HG03175 (cell line): ENCODE measurements around the gene TMCO1.
"Not testable (repeated sequence)": the region's sequence is repeated elsewhere in the genome, so short reads cannot be mapped to it uniquely, and the experiment has no call there.

Experiments used
- ATAC-seq: cut with Tn5 transposase; IDR thresholded peaks from one replicate; pipeline ENCODE4 v1.9.1; 2021; ENCODE audit warnings: mild to moderate bottlenecking, moderate library complexity; ENCODE audit not compliant: unreplicated experiment

TMCO1 gene

GRCh38 chr1:165768513-165769394 is at the start of gene TMCO1:
Gene TMCO1, minus strand, starts transcription at chr1:165768868. Its CDS starts 117 bp downstream, at chr1:165768751.
- ATAC-seq, result peak; percentile 100

GRCh38 chr1:165816826-165817497 is 48.3 kb upstream of the TMCO1 start:
- no peak for ATAC-seq

DNA sequence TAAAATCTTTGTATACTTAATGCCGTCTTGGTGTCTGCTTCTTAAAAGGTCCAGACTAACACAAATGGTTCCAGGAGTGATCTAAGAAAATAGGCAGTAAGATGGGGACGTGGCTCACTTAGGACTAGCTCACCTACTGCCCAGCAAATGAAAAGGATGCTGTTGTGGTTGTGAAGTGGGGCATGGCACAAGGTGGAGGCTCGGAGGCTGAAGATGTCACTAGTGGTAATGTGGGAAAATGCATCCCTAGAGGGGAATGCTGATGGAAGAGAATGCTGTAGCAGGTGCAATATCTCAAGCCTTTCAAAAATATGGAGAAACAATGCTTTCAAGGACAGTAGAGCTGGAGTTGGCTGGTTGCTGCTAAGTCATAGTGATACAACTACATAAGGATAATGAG is 47.5 kb upstream of the TMCO1 start:
- ATAC-seq, result no peak

GRCh38 chr1:165815725-165816124 is 47.1 kb upstream of the TMCO1 start:
- no peak for ATAC-seq

DNA sequence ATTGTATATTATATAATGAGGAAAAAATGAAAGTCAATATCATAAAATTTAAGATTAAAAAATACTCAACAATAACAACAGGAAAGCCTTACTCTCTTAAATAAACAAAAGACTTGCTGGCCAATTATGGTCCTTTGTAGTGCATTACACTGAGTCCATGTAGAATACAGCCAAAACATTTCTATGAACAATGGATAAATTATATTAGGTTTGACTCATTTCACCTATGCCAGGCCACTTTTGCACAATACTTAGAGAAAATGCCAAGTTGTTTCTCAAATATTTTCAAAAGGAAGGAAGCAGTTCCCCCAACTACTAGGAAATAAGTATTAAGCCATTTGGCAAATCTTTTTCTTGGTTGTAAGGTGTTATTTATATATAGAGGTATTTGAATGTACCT is 38.9 kb upstream of the TMCO1 start:
- no peak for ATAC-seq

DNA sequence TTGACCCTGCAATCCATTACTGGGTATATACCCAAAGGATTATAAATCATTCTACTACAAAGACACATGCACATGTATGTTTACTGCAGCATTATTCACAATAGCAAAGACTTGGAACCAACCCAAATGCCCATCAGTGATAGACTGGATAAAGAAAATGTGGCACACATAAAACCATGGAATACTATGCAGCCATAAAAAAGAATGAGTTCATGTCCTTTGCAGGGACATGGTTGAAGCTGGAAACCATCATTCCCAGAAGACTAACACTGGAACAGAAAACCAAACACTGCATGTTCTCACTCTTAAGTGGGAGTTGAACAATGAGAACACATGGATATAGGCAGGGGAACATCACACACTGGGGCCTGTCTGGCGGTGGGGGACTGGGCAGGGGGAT is 35.8 kb upstream of the TMCO1 start:
- not testable (repeated sequence) for ATAC-seq

DNA sequence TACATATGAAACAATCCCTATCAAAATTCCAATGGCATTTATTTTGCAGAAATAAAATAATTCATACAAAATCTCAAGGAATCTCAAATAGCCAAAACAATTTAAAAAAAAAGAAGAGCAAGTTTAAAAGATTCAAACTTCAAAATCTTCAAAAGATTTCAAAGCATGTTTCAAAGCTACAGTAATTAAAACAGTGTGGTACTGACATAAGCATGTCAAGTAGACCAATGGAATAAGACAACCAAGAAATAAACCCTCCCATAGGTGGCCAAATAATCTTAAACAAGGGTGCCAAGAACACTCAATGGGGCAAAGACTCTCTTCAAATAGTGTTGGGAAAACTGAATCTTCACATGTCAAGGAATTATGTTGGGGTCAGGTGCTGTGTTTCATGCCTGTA is 30.7 kb upstream of the TMCO1 start:
- no peak for ATAC-seq

- ATAC-seq, result no peak
Measured at GRCh38 chr1:165795894-165796293, 27.2 kb upstream of the TMCO1 start.

DNA sequence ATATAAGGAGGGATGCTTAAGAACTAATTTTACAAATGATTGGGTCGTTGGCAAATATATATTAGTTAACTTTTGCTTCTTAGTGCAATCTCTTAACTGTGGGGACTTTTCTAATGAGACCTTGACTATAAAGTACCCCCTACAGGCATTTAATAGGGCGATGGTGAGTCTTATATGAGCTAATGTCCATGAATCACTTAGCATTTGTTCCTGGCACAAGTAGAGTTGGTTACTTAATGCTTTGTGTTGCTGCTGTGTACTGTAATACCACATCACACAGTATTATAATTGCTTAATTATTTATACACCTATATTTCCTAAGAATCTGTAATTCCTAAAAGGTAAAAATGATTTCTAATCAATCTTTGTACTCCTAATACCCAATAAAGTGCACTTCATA is 25.3 kb upstream of the TMCO1 start:
- ATAC-seq, result no peak

DNA sequence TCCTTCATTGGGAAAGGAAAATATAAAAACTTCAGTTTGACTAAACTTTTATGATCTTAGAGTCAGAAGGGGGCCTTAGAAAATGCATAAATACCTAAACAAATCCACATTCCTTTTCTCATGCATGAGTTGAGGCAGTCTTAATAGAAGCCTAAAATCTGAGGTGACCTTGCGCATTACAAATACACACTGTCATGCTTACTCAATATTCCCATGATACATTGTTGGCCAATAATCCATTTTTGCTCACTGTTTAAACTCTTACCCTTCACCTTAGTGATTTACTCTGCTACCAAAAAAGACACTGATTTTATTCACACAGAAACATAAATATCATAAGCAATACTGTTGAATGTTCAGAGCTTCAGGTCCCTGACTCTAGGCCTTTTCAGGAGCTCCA is 19.1 kb upstream of the TMCO1 start:
- no peak for ATAC-seq

GRCh38 chr1:165783519-165783918 is 14.9 kb upstream of the TMCO1 start:
- not testable (repeated sequence) for ATAC-seq

GRCh38 chr1:165778197-165778596 is 9.5 kb upstream of the TMCO1 start:
- ATAC-seq, result not testable (repeated sequence)

DNA sequence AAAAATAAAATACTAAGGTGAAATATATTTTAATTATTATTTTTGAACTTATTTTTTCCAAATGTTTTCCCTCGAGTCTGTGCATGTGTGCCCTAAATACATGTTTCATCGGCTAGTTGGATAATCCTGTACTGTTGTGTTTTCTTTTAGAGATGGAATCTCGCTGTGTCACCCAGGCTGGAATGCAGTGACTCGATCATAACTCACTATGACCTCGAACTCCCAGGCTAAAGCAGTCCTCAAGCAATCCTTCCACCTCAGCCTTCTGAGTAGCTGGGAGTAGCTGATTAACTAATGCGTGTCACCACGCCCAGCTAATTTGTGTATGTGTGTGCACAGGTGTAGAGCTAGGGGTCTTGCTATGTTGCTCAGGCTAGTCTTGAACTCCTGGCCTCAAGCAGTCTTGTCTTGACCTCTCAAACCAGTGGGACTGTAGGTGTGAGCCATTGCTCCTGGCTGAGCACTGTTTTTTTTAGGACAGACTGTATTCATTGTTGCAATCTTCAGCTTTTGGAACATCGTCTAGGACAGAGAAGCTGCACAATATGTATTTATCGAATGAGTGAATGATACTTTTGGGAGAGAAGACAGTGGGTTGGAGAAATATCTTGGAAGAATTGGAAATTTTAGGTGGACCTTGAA is 4.8 kb upstream of the TMCO1 start:
- no peak for ATAC-seq

DNA sequence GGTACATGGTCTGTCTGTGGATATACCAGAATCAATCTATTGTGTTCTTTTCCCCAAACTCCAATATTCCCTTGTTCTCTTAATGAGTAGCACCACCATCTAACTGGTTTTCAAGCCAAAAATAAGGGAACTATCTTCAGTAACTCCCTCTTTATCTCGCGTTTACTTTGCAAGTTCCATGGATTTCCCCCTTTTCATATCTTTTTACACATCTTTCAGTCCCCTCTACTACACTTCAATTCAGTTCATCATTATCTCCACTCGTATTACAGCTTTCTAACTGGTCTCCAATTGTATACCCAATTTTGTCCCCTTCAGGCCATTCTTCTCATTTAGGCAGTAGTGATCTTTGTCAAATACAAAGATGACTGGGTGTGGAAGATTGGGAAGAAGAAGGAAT is 4.1 kb upstream of the TMCO1 start:
- no peak for ATAC-seq

GRCh38 chr1:165764277-165764676 is 4.4 kb downstream of the TMCO1 start:
- ATAC-seq, result no peak

- ATAC-seq, result no peak
Measured at GRCh38 chr1:165763442-165763841, 5.2 kb downstream of the TMCO1 start.

DNA sequence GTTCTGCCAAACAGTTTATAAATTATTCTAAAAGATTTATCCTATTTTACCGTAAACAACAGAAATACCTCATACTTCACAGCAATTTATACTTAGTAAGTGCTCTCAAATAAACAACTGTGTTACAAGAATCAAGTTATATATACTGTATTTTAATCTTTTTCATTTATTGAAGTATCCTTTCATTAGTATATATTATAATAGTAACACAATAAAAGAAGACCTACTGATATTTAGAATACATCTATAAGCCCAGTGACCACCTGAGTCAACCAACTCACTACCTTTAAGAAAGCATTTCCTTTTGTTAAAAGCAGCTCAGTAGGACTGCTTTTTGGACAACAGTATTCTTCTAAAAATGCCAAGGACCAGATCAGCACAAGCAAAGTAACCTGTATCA is 5.9 kb downstream of the TMCO1 start:
- no peak for ATAC-seq

GRCh38 chr1:165759095-165759494 is 9.6 kb downstream of the TMCO1 start:
- ATAC-seq, result no peak

DNA sequence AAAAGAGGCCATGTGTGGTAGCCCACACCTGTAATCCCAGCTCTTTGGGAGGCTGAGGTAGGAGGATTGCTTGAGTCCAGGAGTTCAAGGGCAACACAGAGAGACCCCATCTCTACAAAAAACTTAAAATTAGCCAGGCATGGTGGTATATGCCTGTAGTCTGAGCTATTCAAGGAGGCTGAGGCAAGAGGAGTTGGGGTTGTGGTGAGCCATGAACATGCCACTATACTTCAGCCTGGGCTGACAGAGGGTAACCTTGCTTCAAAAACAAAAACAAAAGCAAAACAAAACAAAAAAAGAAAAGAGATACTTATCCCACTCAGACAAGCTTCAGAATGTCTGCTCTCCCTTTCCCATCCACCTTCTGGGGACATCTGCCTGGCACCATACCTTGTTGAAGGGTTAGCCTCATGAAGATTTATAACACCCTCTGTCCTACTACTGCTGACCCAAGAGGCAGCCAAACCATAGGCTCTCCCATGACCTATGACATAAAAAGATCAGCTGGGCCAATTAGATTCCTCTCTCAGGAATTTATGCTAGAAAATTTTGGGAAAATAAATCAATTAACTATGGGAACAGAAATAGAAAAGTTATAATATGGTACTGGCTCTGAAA is 13.2 kb downstream of the TMCO1 start:
- ATAC-seq, result no peak

DNA sequence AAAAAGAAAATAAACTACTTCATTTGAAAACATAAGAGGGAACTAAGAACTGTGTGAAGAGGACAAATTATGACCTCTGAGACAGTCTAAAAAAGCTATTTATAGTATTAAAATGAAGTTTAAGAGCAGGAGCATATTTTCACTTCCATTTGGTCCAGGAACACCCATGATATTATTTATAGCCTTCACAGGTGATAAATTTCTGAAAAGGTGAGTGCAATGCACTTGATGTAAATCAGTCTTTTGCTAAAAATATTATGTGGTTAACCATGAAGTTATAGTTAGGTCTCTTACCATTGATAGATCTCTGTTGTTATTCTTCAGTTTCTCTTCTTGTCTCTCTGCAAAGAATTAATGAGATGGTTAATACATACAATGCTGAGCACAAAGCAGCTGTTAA is 14.7 kb downstream of the TMCO1 start:
- ATAC-seq, result peak; percentile 71

DNA sequence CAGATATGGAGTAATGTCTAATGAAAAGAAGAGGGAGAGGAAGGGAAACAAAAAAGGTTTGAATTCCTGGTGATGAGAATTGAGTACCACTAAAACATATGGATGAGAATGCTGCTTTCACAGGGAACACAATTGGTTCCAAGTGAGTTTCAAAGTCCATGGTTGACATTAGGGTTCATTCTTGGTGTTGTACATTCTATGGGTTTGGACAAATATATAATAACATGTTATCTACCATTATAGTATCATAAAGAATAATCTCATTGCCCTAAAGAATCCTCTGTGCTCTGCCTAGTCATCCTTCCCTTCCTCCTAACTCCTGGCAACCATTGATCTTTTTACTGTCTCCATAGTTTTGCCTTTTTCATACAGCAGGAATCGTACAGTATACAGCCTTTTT is 20.1 kb downstream of the TMCO1 start:
- ATAC-seq, result no peak
